ENCODE results near the gene DNAH17. TPM values are rescaled to one million over a fixed set of nuclear protein-coding genes. Genes with fewer than 3 reads are reported as not detected.

Gene DNAH17
- total RNA-seq, 1 donor: not detected

DNA sequence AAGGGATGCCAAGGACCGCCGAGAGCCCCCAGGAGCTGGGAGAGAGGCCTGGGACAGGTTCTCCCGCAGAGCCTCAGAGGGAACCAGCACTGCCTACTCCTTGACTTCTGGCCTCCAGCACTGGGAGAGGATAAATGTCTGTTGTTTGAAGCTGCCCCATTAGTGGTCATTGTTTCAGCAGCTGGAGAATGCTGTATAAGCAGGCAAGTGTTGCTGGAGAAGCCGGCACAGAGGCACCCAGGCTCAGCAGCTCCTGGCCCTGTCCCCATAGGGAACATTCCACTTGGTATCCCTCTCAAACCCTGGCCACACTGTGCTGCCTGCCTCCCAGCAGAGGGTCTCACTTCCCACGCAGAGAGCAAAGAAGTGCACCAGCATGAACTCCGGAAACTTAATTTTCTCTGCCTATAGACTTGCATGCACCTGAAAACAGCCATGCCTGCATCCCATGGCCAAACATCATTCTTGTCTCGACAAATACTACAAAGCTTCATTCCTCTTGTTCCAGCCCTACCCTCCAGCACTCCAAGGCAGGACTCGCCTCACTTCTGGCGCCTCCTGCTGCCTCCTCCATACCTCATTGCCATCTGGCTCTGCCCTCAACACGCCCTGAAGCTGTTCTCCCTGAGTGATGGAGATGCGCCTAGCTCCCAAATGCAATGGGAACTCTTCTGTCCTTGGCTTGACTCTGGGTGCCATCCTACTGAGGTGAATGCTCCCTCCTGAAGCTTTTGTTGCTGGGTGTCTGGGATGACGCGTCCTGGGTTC lies 88.1 kb downstream of the DNAH17 start:
- TF ChIP-seq, protein P1, sequence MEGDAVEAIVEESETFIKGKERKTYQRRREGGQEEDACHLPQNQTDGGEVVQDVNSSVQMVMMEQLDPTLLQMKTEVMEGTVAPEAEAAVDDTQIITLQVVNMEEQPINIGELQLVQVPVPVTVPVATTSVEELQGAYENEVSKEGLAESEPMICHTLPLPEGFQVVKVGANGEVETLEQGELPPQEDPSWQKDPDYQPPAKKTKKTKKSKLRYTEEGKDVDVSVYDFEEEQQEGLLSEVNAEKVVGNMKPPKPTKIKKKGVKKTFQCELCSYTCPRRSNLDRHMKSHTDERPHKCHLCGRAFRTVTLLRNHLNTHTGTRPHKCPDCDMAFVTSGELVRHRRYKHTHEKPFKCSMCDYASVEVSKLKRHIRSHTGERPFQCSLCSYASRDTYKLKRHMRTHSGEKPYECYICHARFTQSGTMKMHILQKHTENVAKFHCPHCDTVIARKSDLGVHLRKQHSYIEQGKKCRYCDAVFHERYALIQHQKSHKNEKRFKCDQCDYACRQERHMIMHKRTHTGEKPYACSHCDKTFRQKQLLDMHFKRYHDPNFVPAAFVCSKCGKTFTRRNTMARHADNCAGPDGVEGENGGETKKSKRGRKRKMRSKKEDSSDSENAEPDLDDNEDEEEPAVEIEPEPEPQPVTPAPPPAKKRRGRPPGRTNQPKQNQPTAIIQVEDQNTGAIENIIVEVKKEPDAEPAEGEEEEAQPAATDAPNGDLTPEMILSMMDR (IDR thresholded peaks at IDR 0.05; ENCODE audit: insufficient read depth, low read depth, low read length): no peak
- H3K4me3 ChIP-seq (ENCODE audit: low read depth, low read length): no peak overlapping the region
- no peak for DNase-seq (ENCODE audit: low read depth)

DNA sequence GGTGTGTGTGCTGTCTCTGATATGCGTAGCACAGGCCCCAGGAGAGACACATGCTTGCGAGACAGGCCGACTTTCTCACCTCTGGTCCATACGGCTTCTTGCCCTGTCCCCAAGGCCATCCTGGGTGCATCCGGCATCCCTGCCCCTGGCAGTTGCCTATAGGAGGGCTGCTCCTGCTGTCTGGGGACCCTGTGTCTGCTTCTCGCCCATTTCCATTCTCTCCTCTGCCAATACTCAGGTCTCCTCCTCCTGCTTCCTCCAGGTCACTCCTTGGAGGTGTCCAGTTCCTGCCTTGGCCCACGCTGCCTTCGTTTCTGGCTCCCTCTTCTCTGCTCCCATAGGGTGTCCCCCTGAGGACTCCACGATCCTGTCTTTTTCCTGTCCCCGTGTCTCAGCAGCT lies 89.0 kb downstream of the DNAH17 start:
- H3K4me3 ChIP-seq (ENCODE audit: low read depth, low read length): no peak overlapping the region
- TF ChIP-seq, protein P1 (IDR thresholded peaks at IDR 0.05; ENCODE audit: insufficient read depth, low read depth, low read length): no peak
- DNase-seq (ENCODE audit: low read depth): no peak

DNA sequence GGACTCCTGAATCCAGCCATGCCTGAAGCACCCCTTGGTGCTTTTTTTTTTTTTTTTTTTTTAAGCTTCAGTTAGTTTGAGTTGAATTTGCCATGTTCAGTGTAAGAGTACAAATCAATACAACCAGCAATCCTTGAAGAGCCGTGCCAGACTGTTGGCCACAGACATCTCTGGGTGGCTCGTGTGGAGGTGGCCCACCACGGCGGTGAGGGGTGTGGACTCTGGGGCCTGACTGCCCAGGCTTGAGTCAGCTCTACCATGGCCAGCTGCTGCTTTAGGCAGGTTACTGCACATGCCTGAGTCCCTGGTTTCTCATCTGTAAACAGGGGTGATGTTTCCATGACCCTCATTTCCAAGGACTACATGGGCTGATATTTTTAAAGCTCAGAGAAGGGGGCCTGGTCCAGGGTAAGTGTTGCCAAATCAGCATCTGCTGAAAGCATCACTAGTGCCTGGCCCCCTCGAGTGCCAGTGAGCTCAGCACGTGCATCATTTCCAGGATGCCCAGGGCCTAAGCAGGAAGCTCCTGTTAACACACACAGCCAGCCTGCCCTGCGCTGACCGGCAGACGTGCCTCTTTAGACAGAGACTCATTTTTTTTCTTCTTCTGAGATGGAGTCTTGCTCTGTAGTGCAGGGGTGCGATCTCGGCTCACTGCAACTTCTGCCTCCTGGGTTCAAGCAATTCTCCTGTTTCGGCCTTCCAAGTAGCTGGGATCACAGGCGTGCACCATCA lies 90.1 kb downstream of the DNAH17 start:
- TF ChIP-seq, protein P1 (IDR thresholded peaks at IDR 0.05; ENCODE audit: insufficient read depth, low read depth, low read length): no peak
- no peak overlapping the region for H3K4me3 ChIP-seq (ENCODE audit: low read depth, low read length)
- no peak for DNase-seq (ENCODE audit: low read depth)

DNA sequence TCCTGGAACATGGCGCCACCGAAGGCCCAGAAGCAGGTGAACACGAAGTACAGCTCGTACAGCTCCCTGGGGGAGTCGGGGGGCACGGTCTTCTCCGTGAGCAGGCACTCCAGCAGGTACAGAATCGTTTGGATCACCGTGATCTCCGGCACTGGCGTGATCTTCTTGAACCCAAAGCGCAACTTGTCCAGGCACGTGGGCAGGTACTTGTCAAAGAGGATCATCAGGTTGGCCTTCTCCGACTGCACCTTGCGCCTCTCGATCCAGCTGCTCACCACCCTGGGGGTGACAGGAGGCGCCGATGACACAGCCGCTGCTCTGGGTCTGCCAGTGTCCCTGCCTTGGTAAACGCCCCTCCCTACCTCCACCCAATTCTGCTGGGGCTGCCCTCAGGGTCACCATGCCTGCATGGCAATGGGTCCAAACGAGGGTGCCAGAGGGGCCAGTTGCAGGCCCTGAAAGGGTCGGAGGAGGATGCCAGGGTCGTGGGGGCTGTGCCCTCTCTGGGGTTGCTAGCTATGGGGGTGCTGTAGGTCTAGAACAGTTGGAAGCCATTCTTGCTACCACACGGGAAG lies 90.9 kb downstream of the DNAH17 start:
- TF ChIP-seq, protein P1 (IDR thresholded peaks at IDR 0.05; ENCODE audit: insufficient read depth, low read depth, low read length): no peak
- no peak for DNase-seq (ENCODE audit: low read depth)
- H3K4me3 ChIP-seq (ENCODE audit: low read depth, low read length): no peak overlapping the region

DNA sequence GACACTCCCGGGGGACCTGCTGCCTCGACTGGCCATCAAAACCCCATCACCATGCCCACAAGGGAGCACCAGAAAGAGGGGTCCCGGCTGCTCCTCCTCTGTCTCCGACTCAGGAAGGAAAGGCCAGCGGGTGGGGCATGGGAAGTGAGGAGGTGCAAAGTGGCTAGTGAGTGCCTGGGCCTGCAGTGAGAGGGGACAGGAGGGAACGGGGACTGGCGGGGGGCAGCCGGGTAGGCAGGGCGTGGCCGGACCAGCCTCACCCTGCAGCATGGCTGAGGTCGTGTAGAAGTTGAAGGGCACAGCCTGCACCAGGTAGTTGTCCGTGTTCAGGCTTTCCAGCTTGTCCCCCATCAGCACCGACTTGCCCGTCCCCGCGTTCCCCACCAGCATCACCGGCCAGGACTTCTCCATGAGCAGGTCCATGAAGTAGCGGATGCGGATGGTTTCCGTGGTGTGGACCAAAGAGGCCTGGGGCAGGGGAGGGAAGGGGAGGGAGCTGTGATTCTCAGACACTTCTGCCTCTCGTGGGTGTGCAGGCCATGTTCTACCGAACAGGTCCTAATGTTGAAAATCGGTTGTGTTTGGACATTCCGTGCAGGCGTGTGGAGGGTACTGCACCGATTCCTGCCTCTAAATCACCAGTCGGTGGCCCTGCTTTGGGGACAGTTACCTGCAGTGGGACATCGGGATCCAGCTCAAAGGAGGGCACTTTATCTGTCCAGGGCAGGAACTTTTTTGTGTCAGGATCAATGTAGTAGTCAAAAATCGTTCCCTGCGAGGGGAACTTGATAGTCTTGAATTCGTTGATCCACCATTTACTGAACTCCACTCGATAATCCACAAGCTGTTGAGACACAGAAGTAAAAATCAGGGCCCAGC lies 91.7 kb downstream of the DNAH17 start:
- TF ChIP-seq, protein P1 (IDR thresholded peaks at IDR 0.05; ENCODE audit: insufficient read depth, low read depth, low read length): no peak
- no peak overlapping the region for H3K4me3 ChIP-seq (ENCODE audit: low read depth, low read length)
- no peak for DNase-seq (ENCODE audit: low read depth)

Measured in fibroblast of villous mesenchyme (primary cell).